LNCAP (cell line): ENCODE results near the gene VAMP4.

Experiments used
- TF ChIP-seq, protein P1 (sequence below): fragments of 450-650 bp; IDR thresholded peaks from 2 replicates; pipeline ENCODE4 v1.5.1; 2017; ENCODE audit warnings: mild to moderate bottlenecking

Gene VAMP4

DNA sequence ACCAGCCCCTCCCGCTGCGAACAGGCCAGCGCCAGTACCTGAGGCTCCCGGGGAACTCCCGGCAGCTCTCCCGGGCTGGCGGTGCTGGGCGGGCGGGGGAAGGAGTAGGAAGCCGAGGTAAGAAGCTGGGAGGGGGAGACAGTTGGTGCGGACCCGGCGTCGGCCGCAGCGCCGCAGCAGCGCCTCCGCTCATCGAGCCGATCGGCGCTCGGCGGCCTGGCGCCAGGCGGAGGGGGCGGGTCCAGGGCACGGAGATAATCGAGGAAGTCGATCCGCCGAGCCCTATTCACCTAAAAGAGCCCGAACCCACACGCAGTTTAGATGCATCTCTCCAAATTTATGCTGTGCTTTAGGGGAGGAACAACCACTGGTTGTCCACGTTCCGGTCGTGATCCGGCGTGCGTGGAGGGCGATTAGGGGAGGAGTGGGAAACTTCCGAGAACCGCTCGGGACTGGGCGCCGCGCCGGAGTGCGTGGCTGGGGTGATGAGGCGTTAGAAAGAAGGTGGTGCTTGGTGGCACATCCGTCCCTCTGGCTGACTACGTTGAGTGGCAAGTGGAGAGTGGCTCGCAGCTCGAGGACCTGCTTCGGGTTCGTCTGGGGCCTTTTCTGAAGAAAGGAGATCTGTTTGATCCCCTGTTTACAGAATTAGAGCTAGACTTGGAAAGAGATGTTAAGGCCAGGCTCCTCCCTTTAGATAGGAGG lies at the start of gene VAMP4:
Gene VAMP4 (minus strand): TSS at position 194 of the 705 bp plus-strand sequence. CDS start 3,651 bp downstream, outside the sequence.
- TF ChIP-seq, protein P1, sequence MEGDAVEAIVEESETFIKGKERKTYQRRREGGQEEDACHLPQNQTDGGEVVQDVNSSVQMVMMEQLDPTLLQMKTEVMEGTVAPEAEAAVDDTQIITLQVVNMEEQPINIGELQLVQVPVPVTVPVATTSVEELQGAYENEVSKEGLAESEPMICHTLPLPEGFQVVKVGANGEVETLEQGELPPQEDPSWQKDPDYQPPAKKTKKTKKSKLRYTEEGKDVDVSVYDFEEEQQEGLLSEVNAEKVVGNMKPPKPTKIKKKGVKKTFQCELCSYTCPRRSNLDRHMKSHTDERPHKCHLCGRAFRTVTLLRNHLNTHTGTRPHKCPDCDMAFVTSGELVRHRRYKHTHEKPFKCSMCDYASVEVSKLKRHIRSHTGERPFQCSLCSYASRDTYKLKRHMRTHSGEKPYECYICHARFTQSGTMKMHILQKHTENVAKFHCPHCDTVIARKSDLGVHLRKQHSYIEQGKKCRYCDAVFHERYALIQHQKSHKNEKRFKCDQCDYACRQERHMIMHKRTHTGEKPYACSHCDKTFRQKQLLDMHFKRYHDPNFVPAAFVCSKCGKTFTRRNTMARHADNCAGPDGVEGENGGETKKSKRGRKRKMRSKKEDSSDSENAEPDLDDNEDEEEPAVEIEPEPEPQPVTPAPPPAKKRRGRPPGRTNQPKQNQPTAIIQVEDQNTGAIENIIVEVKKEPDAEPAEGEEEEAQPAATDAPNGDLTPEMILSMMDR = no peak

DNA sequence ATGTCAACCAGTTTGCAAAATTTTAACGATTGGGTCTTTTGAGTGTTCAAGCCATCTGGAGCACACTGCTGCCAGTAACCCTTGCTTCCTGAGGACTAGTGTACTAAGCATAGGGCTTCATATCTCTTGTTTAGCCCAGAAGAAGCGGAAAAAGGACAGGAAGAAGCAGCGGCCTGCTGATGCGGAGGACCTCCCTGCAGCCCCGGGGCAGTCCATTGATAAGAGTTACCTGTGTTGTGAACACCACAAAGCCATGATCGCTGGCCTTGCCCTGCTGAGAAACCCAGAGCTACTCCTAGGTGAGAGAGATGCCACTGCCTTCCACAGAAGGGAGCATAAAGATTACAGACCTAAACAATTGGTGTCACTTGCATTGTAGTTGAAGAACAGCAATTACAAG lies 48.5 kb upstream of the VAMP4 start:
- TF ChIP-seq, protein P1 = no peak

DNA sequence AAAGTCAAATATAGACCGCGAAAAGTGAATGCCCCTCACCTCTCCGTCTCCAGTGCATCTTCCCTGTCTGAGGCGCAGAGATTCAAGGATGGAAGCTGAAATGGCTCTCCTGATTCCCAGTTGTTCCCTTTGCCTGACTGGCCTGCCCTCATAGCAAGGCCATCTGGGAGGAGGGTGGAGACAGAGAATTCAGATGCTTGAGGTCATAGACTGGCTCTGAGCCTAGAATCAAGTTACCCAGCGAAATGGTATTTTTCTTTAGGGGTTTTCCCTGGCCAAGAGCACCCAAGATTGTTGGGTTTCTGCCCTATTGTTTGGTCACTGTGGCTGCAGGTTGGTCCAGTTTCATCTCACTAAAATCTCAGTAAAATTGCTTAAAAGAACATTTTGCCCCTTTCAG lies 46.8 kb upstream of the VAMP4 start:
- TF ChIP-seq, protein P1 = no peak

- TF ChIP-seq, protein P1 = no peak
Observed at GRCh38 chr1:171787686-171788480, 46.0 kb upstream of the VAMP4 start.

DNA sequence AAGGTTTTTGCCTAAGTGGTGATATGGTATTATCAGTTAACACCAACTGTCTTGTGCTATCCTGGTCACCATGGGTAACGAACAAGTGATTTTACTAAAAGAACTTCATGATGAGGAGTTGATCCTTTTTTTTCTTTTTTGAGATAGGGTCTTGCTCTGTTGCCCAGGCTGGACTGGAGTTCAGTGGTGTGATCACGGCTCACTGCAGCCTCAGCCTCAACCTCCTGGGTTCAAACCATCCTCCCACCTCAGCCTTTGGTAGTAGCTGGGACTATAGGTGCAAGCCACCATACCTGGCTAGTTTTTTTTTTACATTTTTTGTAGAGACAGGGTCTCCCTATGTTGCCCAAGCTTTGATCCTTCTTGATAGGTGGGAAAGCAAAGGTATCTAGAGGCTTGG lies 44.7 kb upstream of the VAMP4 start:
- TF ChIP-seq, protein P1 = no peak

DNA sequence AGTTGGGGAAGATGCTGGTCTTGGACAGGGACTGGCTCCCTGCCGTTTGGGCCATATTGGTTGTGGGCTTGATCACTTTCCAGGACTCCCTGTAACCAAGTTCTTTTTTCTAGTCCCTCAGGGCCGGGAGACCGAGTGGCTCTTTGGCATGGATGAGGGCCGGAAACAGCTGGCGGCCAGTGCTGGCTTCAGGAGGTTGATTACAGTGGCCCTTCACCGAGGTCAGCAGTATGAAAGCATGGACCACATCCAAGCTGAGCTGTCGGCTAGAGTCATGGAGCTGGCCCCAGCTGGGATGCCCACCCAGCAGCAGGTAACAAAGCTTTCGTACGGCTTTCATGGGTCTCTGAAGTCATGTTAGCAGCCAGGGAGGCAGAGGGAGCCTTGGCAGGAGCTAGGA lies 43.9 kb upstream of the VAMP4 start:
- TF ChIP-seq, protein P1 = no peak

DNA sequence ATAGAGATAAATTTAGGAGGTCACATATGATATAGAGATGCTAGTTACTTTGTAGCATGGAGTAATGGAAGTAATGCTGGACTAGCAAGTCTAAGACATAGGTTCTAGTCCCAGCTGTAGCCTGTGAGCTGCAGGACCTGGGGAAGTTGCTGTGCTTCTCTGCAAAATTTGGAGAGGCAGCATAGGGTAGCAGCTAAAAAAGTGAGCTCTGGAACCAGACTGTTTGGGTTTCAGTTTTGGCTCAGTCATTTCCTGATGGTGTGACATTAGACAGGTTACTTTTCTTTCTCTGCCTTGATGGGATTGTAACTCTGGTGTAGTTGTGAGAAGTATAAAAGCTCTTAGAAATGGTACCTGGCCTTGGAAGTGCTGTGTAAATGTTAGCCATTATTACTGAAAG lies 42.9 kb upstream of the VAMP4 start:
- TF ChIP-seq, protein P1 = no peak
